Measurements from ENCODE around the gene C16orf90. TPM values are rescaled to one million over a fixed set of nuclear protein-coding genes. Genes with fewer than 3 reads are reported as not detected.

C16orf90 gene
- total RNA-seq, 1 donor = not detected

- Histone ChIP-seq H3K4me2 (ENCODE audit: insufficient read depth, low read length) (no peak overlapping the region), H2AFZ (ENCODE audit: low read length) (no peak overlapping the region), H3K9me3 (ENCODE audit: low read depth, low read length) (no peaks in the 10 kb centered on the region), H3K79me2 (ENCODE audit: insufficient read depth, low read length) (no peaks in the 10 kb centered on the region), H3K4me3 (ENCODE audit: insufficient read depth, low read length) (no peak overlapping the region), H3K4me1 (ENCODE audit: insufficient read depth, low read length) (no peaks in the 10 kb centered on the region), H4K20me1 (ENCODE audit: insufficient read depth, low read length) (no peaks in the 10 kb centered on the region), H3K27ac (ENCODE audit: low read depth, low read length) (no peak overlapping the region), H3K27me3 (ENCODE audit: insufficient read depth, low read length) (no peaks in the 10 kb centered on the region), H3K36me3 (ENCODE audit: insufficient read depth, low read length) (peaks cover 5% of the 10 kb centered on the region)
- DNase-seq (ENCODE audit: insufficient read length, low spot score, missing footprints) = peak; percentile 76
- no peak for TF ChIP-seq CTCF (IDR thresholded peaks at IDR 0.05; ENCODE audit: extremely low read depth, low read depth, low read length)
These were observed 2.9 kb downstream of the C16orf90 start for GRCh38 chr16:3492356-3492755.

GRCh38 chr16:3490911-3491629, 4.2 kb downstream of the C16orf90 start:
- no peak overlapping the region for H2AFZ ChIP-seq (ENCODE audit: low read length)
- no peak overlapping the region for H3K4me2 ChIP-seq (ENCODE audit: insufficient read depth, low read length)
- no peaks in the 10 kb centered on the region for H3K9me3 ChIP-seq (ENCODE audit: low read depth, low read length)
- peaks cover 6% of the 10 kb centered on the region for H3K36me3 ChIP-seq (ENCODE audit: insufficient read depth, low read length)
- DNase-seq (ENCODE audit: insufficient read length, low spot score, missing footprints) = peak; percentile 74
- H3K79me2 ChIP-seq (ENCODE audit: insufficient read depth, low read length) = no peaks in the 10 kb centered on the region
- H3K27me3 ChIP-seq (ENCODE audit: insufficient read depth, low read length) = no peaks in the 10 kb centered on the region
- no peak overlapping the region for H3K27ac ChIP-seq (ENCODE audit: low read depth, low read length)
- TF ChIP-seq CTCF (IDR thresholded peaks at IDR 0.05; ENCODE audit: extremely low read depth, low read depth, low read length) = no peak
- H3K4me1 ChIP-seq (ENCODE audit: insufficient read depth, low read length) = no peaks in the 10 kb centered on the region
- H4K20me1 ChIP-seq (ENCODE audit: insufficient read depth, low read length) = no peaks in the 10 kb centered on the region
- no peak overlapping the region for H3K4me3 ChIP-seq (ENCODE audit: insufficient read depth, low read length)

GRCh38 chr16:3488801-3489200, 6.5 kb downstream of the C16orf90 start:
- Histone ChIP-seq H3K4me2 (ENCODE audit: insufficient read depth, low read length) (no peak overlapping the region), H3K27ac (ENCODE audit: low read depth, low read length) (no peak overlapping the region), H3K27me3 (ENCODE audit: insufficient read depth, low read length) (no peaks in the 10 kb centered on the region), H3K36me3 (ENCODE audit: insufficient read depth, low read length) (peaks cover 20% of the 10 kb centered on the region), H2AFZ (ENCODE audit: low read length) (no peak overlapping the region), H4K20me1 (ENCODE audit: insufficient read depth, low read length) (peaks cover 2% of the 10 kb centered on the region), H3K9me3 (ENCODE audit: low read depth, low read length) (no peaks in the 10 kb centered on the region), H3K79me2 (ENCODE audit: insufficient read depth, low read length) (no peaks in the 10 kb centered on the region), H3K4me1 (ENCODE audit: insufficient read depth, low read length) (no peaks in the 10 kb centered on the region), H3K4me3 (ENCODE audit: insufficient read depth, low read length) (no peak overlapping the region)
- no peak for TF ChIP-seq CTCF (IDR thresholded peaks at IDR 0.05; ENCODE audit: extremely low read depth, low read depth, low read length)
- peak; percentile 81 for DNase-seq (ENCODE audit: insufficient read length, low spot score, missing footprints)

GRCh38 chr16:3487521-3488410, 7.5 kb downstream of the C16orf90 start:
- TF ChIP-seq CTCF (IDR thresholded peaks at IDR 0.05; ENCODE audit: extremely low read depth, low read depth, low read length) = no peak
- Histone ChIP-seq H3K36me3 (ENCODE audit: insufficient read depth, low read length) (peaks cover 30% of the 10 kb centered on the region), H3K4me3 (ENCODE audit: insufficient read depth, low read length) (no peak overlapping the region), H3K27me3 (ENCODE audit: insufficient read depth, low read length) (no peaks in the 10 kb centered on the region), H3K9me3 (ENCODE audit: low read depth, low read length) (no peaks in the 10 kb centered on the region), H2AFZ (ENCODE audit: low read length) (no peak overlapping the region), H3K79me2 (ENCODE audit: insufficient read depth, low read length) (peaks cover 6% of the 10 kb centered on the region), H4K20me1 (ENCODE audit: insufficient read depth, low read length) (peaks cover 7% of the 10 kb centered on the region), H3K4me2 (ENCODE audit: insufficient read depth, low read length) (no peak overlapping the region), H3K27ac (ENCODE audit: low read depth, low read length) (no peak overlapping the region), H3K4me1 (ENCODE audit: insufficient read depth, low read length) (no peaks in the 10 kb centered on the region)
- peak; percentile 78 for DNase-seq (ENCODE audit: insufficient read length, low spot score, missing footprints)

Data from osteoblast (primary cell).